SIG-M5 treated with dmso at 0.1 percent for 504 hours (cell line): ENCODE measurements around the gene ITPR3.

Experiments
- DNase-seq: peaks from one replicate; lab custom pipeline; 2025; ENCODE audit not compliant: unreplicated experiment; lab: John Stamatoyannopoulos, UW

Gene ITPR3

DNA sequence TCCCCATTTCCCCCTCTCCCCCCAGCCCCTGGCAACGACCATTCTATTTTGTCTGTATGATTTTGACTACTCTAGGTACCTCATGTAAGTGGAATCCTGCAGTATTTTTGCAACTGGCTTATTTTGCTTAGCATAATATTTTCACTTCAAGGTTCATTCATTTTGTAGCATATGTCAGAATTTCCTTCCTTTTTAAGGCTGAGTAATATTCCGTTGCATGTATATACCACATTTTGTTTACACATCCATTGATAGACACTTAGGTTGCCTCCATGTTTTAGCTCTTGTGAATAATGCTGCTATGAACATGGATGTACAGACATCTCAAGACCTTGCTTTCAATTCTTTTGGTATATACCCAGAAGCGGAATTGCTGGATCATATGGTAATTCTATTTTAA lies 91.8 kb downstream of the ITPR3 start:
- DNase-seq = no peak

DNA sequence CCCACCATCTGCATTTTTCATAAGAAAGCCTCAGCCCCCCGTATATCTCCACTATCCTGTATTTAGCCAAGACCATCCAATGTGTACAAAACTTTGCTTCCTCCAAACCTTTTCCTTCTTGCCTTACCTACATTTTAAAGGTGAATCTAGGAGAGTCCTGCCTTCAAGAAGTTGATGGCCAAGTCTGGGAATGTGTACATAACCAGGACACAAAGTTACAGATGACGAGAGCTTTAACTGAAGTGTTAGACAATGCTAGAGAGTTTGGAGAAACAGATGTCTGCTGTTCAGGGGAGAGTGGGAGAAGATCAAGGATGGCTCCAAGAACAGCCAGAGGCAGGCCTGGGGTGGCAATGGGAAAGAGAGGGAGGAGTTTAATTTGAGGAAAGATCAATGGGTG lies 92.7 kb downstream of the ITPR3 start:
- DNase-seq = no peak

DNA sequence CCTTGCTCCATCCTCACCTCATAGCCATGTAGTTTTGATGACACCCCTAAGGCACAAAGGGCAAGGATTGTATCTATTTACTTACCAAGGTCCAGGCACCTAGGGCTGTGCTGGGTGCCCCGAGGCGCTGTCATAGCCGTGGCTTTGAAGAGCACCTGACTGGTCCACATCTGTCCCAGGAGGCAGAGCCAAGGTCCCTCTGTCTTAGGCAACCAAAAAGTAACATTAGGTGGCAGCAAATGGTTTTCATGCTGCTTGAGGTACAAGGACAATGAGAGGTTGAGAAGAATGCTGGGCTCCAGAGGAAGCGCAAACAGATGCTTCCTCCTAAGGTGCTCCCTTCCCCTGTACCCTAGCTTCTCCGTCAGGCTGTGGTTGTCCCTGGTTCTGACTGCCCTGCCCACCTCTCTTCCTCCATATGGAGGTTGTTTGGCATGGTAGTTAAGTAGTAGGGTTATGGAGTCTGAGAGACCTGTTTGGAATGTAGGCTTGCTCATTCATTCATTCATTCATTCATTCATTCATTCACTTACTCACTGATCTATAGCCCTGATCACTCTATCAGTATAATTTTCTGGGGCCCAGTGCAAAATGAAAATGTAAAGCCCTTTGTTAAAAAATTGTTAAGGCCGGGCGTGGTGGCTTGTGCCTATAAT lies 93.4 kb downstream of the ITPR3 start:
- no peak for DNase-seq

DNA sequence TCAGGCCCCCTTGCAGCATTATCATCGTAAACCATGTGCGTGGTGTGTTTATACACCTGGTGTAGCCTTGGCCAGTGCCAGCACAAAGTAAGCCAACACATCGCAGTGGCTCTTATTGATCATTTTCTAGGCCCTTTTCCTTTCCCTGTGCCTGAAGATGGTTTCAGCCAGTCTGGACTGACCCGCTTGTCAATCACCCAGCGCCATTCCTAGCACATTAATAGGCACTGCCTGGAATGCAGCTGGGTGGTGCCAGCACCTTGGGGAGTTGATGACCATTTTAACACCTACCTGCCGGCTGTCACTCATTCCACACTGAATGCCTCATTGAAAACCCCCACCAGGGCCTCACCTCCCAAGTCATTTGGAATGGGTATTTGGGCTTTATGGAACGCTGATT lies 95.3 kb downstream of the ITPR3 start:
- DNase-seq = no peak

DNA sequence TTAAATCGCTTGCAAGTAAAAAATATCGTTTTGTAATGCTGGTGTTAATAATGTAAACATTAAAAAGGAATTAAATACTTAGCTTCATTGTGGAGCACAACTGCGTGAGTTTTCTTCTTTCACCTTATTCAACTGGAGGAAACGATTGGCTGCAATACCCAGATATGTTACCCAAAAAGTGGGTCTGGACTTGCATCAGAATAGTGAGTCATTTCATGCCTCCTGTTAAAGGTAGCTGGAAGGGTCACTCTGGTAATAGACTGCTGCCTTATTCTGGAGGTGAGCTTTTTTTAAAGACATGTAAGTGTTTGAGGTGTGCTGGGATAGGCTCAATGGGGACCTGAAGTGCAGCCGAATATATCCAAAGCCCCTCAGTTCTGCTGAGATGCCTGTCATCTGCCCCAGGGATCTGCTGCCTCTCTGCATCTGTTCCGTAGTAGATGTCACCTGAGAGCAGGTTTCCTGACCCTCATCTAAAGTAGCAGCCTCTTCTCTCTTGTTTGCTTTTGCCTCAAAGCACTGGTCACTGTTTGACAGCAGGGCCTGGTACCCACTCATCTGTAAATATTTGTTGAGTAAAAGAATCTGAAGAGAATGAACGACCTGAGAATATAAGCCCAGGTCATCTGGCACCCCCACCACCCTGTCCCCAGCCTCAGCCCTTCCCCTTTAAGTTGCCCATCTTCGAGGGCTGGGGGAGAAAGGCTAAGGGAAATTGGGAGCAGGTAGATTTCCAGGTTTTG lies 95.9 kb downstream of the ITPR3 start:
- no peak for DNase-seq

DNA sequence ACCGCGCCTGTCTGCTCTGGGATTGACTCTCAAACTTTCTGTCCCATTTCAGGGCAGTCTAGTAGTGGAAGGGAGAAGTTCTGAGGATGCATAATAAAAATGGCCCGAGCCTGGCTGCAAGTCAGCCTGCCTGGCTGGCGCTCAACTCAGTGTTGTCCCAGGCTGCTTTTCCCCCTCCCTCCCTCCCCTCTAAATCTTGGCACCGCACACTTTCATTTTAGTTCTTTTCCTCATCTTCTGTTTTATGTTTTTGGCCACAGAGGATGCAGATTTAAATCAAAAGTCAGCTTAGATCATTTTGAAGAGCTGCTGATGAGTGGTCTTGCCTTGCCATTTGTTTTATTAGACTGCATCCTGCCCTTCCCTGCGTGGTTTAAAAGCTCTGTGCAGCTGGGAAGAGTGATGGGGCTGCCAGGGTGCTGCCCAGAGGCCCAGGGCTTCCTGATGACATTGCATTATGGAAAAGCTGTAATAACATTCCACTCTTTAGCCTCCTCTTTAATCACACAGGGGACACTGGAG lies 96.9 kb downstream of the ITPR3 start:
- DNase-seq = no peak

DNA sequence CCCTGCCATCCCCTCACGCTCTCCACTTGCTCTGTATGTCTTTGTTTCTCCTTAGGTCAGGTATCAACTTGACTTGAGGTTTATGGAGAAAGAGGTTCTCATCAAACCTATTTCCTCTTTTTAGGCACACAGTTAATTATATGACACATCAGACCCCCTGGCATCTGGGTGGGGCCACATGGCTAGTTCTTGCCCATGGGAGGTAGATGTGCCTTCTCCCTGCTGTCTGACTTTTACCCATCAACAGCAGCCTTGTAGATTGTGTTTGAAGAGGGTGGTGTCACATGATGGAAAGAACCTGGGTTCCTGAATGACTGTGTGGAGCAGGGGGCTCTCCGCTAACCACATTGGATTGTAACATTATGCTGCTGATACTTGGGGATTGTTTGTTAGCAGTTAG lies 97.6 kb downstream of the ITPR3 start:
- peak; percentile 23 for DNase-seq

DNA sequence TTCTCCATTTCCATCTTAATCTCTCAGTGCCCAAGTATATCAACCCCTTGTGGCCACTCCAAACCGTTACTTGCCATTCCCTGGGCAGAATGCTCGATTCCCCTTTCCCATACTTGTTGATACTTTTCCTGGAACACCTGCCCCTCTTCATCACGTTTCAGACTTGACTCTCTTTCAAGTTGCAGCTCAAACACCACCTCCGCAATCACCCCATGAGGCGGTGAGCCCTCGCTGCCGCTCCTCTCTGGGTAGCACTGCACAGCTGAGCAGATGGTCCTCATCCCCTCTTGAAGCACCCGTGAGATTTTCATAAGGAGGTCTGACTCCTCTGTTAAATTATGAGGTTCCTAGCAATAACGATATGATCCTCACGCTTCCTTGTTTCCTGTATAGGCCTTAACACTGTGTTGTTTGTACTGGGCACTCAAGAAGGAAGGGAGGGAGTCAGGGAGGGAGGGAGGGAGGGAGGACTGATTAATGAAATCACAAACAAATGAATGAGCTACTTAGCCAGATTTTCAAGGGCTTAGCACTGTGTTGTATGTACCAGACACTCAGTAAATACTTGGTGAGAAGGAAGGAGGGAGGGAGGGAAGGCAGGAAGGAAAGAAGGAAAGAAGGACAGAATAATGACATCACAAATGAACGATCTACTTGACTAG lies 98.3 kb downstream of the ITPR3 start:
- no peak for DNase-seq

DNA sequence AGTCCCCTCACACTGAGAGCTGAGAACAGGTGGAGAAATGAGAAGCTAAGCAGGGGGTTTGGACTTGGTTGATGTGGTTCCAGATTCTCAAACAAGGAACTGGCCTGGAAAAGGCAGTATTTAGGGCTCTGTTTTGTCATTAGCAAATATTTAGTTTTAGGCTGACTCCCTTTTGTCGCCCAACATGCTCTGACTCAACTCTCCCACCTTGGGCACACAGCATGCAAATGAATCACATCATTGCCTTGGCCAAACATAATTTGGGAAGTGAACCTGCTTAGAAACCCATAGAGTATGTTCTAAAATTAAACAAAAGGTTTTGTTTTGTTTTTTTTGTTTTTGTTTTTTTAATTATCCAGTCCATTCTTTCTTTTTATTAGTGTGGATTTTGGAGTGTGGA lies 99.9 kb downstream of the ITPR3 start:
- peak; percentile 42 for DNase-seq

DNA sequence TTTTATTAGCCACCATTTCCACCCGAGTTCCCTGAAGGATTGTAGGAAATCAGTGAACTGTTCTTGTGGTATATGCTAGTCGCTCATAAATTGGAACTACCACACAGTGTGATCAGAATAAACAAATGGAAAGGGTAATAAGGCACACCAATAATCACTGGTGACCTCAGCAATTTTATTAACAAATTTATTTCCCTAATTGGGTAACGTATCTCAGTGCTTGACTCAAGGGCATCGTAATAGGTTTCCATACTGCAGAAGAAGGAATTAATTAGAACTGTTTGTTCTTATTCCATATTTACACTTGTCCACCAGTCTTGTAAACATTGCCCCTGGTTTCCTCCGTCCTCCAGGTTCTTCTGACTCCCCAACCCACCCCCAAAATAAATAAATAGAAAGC lies 100.4 kb downstream of the ITPR3 start:
- DNase-seq = no peak

DNA sequence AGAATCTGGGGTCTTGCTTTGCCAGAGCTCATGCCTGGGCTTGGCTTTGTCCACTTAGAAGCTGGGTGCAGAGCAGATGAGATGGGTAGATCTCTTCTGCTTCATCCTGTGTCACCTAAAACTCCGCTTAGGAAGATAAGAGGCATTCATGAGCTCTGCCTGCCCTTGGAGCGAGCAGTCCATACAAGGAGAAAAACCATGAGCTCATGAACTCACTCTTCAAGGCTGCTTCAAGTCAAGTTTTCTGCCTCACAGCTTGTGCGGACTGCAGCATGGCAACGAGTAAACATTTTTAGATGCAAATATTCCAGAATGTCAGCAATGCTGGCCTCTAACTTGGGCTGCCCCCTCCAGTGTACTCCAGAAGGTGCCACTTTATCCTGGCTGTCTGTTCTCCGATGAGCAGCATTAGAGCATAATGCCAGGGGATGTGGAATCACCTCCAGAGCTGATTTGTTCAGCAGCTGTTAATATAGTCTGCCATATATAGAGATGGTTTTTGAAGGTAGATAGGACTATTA lies 101.0 kb downstream of the ITPR3 start:
- no peak for DNase-seq

DNA sequence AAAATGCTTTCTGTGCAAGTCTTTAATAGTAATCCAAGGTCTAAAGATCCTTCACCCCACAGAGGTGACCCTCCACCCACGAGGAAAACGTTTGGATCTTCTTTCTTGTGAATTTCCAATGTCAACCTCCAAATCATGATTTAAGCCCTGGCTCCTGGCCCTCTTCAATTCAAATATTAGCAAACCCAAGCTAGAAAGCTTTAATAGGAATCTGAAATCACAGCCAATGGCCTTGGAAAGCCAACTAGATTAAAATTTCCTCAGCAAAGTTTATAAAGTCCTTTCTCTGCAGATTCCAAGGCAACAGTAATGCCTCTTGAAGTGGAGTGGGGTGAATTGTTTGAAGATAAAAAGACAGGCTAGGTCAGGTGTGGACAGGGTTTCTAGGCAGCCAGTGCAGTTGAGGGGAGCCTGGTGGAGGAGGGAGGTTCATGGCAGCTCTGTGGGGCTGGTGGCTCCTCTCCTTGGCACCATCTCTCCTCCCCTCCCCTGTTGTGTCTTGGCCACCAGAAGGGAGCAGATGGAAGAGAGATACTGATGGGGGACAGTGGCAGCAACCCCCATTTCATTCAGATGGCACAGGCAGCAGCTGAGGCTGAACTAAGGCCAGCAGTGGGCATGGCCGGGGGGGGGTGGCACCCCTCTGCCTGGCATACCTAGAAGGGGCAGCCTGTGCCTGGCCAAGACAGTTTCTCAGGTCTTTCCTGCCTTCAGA lies 102.4 kb downstream of the ITPR3 start:
- no peak for DNase-seq

DNA sequence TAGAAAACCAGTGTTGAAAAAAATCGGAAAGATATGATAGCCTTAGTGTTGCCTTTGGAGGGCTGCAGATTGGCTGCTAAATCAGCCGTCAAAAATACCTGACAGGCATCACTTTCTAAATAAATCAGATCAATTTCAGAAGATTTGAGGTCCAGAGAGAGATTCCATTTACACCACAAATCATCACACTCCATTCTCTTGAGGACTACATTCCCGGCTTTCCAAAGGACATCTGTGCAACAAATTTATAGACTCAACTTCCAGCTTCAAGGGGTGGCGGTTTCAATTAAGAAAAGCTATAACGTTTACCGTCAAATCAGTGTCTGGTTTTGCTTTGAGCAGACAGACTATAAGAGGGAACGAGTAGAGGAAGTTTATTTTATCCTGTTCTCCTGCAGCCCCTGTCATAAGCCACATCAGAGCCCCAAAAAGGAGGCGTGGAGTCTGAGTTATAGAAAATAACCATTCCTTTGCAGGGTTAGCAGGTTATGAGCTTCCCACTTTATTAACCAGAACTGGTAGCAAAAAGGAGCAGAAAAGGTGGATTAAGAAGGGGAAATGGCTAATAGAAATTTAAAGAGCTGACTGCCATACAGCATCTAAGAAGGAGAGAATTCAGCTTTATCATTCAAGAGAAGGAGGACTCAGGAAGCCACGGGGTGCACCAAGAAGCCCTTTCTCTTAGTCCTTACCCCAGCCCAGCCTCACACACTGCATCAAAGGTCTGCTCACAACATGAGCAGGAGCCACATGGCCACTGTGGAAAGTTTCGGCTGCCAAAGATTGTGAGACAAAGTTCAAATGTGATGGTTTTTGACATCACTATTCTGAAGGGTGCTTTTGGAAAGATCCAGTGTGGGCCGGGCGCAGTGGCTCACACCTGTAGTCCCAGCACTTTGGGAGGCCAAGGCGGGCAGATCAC lies 103.2 kb downstream of the ITPR3 start:
- DNase-seq = no peak

DNA sequence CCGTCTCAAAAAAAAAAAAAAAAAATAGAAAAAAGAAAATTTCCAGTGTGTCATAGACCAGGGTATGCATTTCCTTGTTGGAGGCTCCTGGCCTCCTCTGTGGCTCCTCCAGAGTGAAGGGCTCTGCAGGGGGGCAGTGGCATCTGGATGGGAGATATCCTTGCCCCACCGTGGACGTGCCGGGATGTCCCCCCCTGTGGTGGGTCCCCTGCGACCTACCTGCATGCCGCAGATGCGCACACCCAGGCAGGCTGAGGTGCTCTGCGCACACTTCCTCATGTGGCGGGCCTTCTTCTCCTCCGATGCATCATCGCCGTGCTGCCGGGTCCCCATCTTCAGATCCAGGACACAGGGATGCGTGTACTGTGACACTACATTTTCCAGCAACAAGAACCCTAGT lies 104.1 kb downstream of the ITPR3 start:
- no peak for DNase-seq

DNA sequence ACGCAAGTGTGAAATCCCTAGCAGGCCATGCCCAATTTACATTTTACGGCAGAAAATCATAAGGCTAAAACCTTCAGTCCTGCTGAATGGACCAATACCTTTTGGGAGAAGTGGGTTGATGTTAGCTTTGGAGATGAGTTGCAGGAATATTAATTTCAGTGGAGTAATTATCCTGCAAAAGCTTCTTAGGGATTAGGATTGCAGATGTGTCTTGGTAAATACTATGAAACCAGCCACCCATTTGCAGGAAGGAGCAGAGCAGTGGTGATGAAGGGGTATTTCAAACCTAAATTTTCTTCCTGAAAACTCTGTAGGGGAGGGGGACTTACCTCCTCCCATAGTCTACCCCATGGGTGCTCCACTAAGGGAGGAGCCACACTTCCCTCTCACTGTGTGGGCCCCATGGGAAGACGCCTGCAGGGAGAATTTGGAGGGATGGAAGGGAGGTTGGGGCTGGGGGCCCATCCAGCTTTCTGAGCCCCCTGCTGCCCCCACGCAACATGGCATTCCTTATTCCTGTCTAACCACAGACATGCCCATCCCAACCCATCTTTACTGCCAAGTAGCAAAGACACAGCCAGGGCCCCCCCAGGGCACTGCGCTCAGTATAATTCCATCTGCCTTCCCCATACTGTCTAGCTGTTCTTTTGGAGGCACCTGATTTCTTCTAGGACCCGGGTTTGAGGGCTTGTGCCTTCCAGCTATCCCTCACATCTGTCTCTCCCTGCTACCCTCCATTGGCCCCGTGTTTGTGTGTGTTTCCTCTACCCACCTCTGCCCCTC lies 105.0 kb downstream of the ITPR3 start:
- no peak for DNase-seq

DNA sequence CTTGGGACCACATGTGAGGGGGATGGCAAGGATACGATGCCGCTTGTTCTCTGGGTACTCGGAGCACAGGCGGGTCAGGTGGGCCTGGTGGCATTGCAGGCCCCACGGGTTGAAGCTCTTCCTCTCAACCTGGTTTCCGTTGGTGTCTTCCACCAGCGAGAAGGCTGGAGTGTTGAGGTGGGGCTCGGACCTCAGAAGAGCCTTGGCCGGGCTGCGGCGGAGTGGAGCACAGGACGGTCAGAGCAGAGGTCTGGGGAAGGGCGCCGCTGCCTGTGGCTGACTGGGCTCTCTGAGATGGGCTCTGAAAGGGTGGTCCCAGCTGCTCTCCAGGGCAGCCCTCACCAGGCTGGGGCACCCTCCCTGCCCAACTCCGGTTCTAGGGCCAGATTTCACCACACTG lies 105.6 kb downstream of the ITPR3 start:
- no peak for DNase-seq

DNA sequence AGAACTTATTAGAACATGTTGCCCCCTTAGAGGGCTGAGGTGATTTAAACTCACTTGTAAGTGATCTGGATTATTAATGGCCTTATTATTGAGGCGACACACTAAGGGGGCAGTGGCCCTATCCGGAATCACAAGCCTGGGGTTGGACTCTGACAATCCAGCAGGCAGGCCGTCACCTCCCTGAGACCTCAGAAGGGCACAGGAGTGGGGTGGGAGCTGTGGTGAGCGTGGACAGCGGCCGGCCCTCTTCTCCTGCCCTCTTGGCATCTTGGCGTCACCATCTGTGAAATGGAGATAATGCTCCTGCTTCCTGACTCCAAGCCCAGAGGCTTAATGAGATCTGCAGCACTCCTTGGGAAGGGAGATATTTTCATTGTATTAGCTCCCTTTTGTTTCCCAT lies 106.0 kb downstream of the ITPR3 start:
- no peak for DNase-seq

DNA sequence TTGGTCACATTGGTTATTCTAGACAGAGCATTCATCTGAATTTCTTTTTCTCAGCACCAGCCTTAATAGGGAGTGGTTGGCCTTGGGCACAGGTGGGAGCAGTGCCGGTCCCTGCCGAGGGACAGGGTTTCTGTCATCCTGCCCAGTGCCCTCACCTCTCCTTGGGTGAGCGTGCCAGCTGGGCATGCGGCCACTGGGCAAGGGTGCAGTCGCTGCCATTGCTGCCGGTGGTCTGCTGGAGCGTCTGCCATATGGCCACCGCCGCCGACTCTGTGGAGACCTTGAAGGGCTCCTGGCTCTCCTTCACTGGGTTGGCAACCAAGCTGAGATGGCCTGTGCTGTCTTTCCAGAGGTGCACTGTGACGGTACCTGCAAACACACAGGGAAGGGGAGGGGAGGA lies 106.8 kb downstream of the ITPR3 start:
- DNase-seq = no peak

DNA sequence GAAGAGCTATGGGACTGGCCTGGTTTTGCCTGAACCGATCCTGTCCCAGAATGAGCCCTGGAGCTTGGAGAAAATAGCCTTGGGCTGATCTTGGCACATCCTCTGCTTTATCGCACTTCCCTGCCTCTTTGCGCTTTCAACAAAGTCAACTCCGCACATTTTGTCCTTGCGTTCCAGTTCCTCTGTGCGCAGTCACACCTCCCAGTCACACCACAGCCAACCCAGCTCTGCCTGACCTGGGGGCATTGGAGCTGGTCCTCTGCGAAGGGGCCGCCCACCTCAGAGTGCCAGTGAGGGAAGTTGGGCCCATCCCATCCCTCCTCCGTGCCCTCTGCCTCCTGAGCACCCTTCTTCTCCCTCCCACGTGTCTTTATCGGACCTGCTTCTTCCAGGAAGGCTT lies 107.3 kb downstream of the ITPR3 start:
- DNase-seq = no peak
